ENCODE measurements around the gene IL15RA. TPM values are rescaled to one million over a fixed set of nuclear protein-coding genes. Genes with fewer than 3 reads are reported as not detected.
"Not testable (repeated sequence)": the region's sequence is repeated elsewhere in the genome, so short reads cannot be mapped to it uniquely, and the experiment has no call there.

The IL15RA gene
- total RNA-seq, 1 donor from 2014 or later = 24.4 TPM

DNA sequence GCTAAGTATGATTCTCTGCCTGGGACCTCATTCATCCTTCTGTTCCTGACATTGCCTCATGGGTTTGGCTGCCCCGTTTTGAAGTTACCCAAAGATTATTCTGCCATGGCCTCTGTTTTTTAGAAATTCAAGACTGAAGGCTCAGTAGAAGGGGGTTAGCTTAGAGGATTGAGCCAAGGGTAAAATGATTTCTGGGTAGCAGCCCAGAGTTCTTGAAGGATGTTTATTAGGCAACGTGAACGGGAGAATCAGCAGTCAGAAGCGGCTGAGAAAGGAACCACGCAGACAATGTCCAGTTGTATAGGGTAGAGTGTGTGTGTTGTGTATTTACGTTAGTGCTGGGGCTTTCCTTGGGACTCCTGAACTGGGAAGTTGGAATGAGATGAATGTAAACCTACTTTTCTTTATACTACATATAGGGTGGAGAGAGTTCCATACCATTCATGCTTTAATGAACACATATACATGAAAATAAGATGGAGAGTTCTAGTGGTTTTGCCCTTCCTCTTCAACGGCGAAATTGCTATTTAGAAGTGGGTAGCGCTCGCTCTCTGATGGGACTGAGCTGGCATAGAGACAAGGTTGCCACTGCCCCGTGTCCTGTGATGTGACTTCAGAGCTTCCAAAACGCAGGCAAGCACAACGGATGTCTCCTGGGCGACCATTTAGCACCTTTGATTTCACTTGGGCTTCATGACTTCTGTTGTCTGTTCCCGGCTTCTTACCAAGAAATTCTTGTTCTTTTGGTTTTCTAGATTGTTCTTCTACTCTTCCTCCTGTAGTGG, 35.0 kb upstream of the IL15RA start:
- peaks cover 43% of the 10 kb centered on the region for H3K4me1 Mint-ChIP-seq
- no peaks in the 10 kb centered on the region for H3K27me3 Mint-ChIP-seq
- no peak overlapping the region for H3K4me3 Mint-ChIP-seq
- DNase-seq = peak; percentile 52
- peaks cover 67% of the 10 kb centered on the region for H3K36me3 Mint-ChIP-seq (ENCODE audit: low read depth)
- H3K9me3 Mint-ChIP-seq = peaks cover 3% of the 10 kb centered on the region
- H3K27ac Mint-ChIP-seq = peak overlapping the region; percentile 67
- intact Hi-C loops (cut with micrococcal nuclease) = loop anchor here (5.0 kb wide), 1 partner anchor 40 kb away; no protein-coding TSS in a partner anchor

DNA sequence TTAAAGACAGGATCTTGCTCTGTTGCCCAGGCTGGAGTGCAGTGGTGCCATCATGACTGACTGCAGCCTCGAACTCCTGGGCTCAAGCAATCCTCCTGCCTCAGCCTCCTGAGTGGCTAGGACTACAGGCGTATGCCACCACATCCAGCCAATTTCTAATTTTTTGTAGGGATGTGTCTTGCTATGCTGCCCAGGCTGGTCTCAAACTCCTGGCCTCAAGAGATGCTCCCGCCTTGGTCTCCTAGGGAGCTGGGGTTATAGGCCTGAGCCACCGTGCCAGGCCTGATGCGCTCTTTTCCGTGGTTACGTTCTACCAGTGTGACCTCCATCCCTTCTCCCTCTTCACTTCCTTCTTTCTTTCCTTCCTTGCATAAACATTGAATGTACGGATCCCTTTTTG, 34.2 kb upstream of the IL15RA start:
- no peak overlapping the region for H3K4me3 Mint-ChIP-seq
- intact Hi-C loops (cut with micrococcal nuclease) = loop anchor here (5.0 kb wide), 1 partner anchor 41 kb away; no protein-coding TSS in a partner anchor

DNA sequence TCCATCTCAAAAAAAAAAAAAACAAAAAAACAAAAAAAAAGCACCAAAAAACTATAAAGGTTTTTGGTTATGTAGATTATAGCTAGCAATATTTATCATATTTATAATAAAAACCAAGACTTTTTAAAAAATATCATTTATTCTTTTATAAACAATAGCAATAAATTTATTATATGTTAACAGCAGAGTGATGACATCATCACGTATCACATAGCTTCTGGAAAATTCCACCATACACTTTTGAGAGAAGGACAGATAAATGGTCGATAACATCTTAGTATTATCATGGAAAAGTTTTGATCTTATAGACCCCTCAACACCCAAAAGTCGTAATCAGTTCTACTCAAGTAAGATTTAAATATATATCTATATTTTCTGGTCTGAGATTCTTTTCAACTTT, 33.2 kb upstream of the IL15RA start:
- H3K27ac Mint-ChIP-seq = no peak overlapping the region
- peaks cover 3% of the 10 kb centered on the region for H3K9me3 Mint-ChIP-seq
- H3K36me3 Mint-ChIP-seq (ENCODE audit: low read depth) = peaks cover 59% of the 10 kb centered on the region
- intact Hi-C loops (cut with micrococcal nuclease) = loop anchor here (5.0 kb wide), 1 partner anchor 42 kb away; no protein-coding TSS in a partner anchor
- no peak for DNase-seq
- H3K4me1 Mint-ChIP-seq = peaks cover 34% of the 10 kb centered on the region
- H3K27me3 Mint-ChIP-seq = no peaks in the 10 kb centered on the region
- no peak overlapping the region for H3K4me3 Mint-ChIP-seq

More for the DNA sequence above, 34.2 kb upstream of the IL15RA start:
- DNase-seq = peak; percentile 52
- H3K36me3 Mint-ChIP-seq (ENCODE audit: low read depth) = peaks cover 65% of the 10 kb centered on the region
- peaks cover 3% of the 10 kb centered on the region for H3K9me3 Mint-ChIP-seq
- peaks cover 40% of the 10 kb centered on the region for H3K4me1 Mint-ChIP-seq
- peak overlapping the region; percentile 67 for H3K27ac Mint-ChIP-seq
- no peaks in the 10 kb centered on the region for H3K27me3 Mint-ChIP-seq

DNA sequence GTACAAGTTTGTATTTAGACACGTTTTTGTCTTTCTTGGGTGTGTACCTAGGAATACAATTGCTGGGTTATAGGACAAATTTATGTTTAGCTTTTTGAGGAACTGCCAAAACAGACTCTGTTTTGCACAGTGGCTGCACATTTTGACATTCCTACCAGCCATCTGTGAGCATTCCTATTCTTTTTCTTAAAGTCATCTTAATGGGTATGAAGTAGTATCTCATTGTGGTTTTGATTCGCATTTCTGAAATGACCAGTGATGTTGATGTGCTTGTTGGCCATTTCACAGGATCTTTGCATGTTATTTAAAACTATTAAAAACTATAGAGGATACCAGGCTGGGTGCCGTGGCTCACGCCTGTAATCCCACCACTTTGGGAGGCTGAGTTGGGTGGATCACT, 32.6 kb upstream of the IL15RA start:
- no peak for DNase-seq
- peaks cover 28% of the 10 kb centered on the region for H3K4me1 Mint-ChIP-seq
- H3K27me3 Mint-ChIP-seq = no peaks in the 10 kb centered on the region
- intact Hi-C loops (cut with micrococcal nuclease) = loop anchor here (1.0 to 5.0 kb wide), 2 partner anchors 34 to 42 kb away; no protein-coding TSS in a partner anchor
- peaks cover 3% of the 10 kb centered on the region for H3K9me3 Mint-ChIP-seq
- H3K27ac Mint-ChIP-seq = peak overlapping the region; percentile 67
- H3K36me3 Mint-ChIP-seq (ENCODE audit: low read depth) = peaks cover 54% of the 10 kb centered on the region
- H3K4me3 Mint-ChIP-seq = peak overlapping the region; percentile 31

DNA sequence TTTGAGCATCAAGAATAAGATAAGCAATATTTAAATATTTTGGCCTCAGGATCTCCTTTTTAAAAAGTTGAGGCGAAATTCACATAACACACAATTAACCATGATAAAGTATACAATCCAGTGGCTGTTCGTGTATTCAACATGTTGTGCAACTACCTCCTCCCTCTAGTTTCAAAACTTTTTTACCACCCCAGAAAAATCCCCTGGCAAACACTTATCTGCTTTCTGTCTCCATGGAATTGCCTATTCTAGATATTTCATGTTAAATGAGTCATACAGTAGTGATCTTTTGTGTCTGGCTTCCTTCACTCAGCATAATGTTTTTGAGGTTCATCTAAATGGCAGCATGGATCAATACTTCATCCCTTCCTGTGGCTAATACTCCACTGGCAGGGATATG, 31.8 kb upstream of the IL15RA start:
- Mint-ChIP-seq H3K4me3 (no peak overlapping the region), H3K4me1 (peaks cover 20% of the 10 kb centered on the region), H3K27me3 (no peaks in the 10 kb centered on the region), H3K27ac (peak overlapping the region; percentile 67), H3K36me3 (ENCODE audit: low read depth) (peaks cover 46% of the 10 kb centered on the region), H3K9me3 (peaks cover 3% of the 10 kb centered on the region)
- DNase-seq = no peak
- intact Hi-C loops (cut with micrococcal nuclease) = loop anchor here (1.0 kb wide), 1 partner anchor 33 kb away; no protein-coding TSS in a partner anchor

DNA sequence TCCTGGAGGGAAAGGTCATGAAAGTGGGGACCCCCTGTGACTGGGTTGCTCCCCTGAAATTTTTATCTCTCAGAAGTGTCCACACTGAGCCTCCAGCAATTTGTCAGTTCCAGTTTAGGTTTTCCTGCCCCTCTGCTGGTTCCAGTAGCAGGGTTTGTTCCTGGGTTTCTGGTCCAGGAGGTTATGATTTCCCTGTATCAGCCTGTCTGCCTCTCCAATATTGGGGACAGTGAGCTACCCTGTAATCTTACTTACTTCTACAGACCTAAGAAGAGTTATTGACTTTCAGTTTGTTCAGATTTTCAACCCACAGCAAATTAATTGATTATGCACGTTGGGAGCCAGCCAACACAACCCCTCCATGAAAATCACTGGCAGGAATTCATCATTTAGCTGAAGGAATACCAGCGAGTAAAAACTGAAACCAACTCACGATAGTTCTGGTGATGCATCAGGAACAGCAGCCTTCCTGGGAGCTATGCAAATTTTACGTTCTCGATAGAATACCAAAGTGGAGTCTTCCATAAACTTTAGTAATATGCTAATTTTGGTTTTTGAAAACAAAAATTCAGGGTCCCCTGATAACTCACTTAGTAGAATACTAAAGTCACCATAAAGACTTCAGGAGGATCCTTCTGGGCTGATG, 31.3 kb upstream of the IL15RA start:
- Mint-ChIP-seq H3K27ac (no peak overlapping the region), H3K9me3 (peaks cover 3% of the 10 kb centered on the region), H3K27me3 (no peaks in the 10 kb centered on the region), H3K4me3 (no peak overlapping the region), H3K36me3 (ENCODE audit: low read depth) (peaks cover 42% of the 10 kb centered on the region), H3K4me1 (peaks cover 22% of the 10 kb centered on the region)
- no peak for DNase-seq
- intact Hi-C loops (cut with micrococcal nuclease) = loop anchor here (1.0 kb wide), 1 partner anchor 32 kb away; no protein-coding TSS in a partner anchor

DNA sequence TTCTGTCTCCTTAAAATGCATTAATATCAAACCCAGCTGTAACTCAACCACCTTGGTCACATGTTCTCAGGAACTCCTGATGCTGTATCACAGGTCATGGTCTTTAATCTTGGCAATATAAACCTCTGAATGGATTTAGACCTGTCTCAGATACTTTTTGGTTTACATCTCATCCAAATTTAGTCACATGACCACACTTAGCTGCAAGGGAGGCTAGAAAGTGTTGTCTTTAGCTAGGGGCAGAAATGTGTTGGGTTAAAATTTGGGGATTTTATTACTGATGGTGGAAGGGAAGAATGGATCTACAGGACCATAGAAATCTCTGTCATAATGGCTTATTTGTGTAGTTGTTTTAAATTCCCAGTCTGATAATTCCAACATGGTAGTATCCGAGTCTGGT, 29.6 kb upstream of the IL15RA start:
- no peak overlapping the region for H3K27ac Mint-ChIP-seq
- DNase-seq = no peak
- intact Hi-C loops (cut with micrococcal nuclease) = no loop called here
- H3K36me3 Mint-ChIP-seq (ENCODE audit: low read depth) = peaks cover 29% of the 10 kb centered on the region
- peaks cover 27% of the 10 kb centered on the region for H3K4me1 Mint-ChIP-seq
- H3K4me3 Mint-ChIP-seq = no peak overlapping the region
- H3K9me3 Mint-ChIP-seq = peaks cover 3% of the 10 kb centered on the region
- no peaks in the 10 kb centered on the region for H3K27me3 Mint-ChIP-seq

DNA sequence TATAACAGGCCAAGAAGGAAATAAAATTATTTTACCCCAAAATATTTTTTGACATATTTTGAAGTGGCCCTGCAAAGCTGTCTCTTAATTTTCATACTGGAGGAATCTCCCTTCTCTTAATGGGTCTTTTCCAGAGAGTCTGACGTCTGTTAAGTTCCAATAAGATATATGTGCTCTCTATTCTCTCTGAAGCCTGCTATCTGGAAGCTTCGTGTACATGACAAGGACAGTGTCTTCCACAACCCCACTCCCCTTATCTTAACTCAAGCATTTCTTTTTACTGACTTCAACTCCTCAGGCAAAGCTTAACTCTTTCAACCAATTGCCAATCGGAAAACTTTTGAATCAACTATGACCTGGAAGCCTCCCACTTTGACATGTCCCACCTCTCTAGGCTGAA, 29.2 kb upstream of the IL15RA start:
- no peak overlapping the region for H3K4me3 Mint-ChIP-seq
- peaks cover 24% of the 10 kb centered on the region for H3K36me3 Mint-ChIP-seq (ENCODE audit: low read depth)
- intact Hi-C loops (cut with micrococcal nuclease) = no loop called here
- no peaks in the 10 kb centered on the region for H3K27me3 Mint-ChIP-seq
- DNase-seq = no peak
- H3K9me3 Mint-ChIP-seq = peaks cover 3% of the 10 kb centered on the region
- peaks cover 27% of the 10 kb centered on the region for H3K4me1 Mint-ChIP-seq
- H3K27ac Mint-ChIP-seq = no peak overlapping the region

DNA sequence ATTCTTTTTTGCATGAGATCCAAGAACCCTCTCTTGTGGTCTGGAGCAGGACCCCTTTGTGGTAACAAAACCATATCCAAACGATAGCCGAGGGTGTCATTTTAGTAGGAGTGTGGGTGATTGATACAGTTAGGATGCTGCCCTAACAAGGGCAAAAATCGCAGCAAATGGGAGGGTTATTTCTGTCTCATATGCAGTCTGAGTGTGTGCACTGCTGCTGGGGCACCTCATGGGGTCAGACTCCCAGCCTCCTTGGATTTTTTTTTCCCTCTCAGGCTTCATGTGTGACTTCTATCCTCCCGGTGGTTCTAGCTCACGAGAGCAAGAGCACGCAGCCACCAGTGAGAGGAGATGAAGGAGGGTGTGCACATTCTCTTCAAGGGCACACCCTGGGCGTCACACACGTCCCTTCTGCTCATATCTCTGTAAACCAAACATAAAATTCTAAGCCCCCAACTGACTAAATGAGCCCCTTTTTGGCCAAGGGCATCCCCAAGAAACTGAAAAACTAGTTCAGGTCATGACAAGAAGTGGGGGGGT, 28.6 kb upstream of the IL15RA start:
- peaks cover 30% of the 10 kb centered on the region for H3K4me1 Mint-ChIP-seq
- H3K36me3 Mint-ChIP-seq (ENCODE audit: low read depth) = peaks cover 18% of the 10 kb centered on the region
- intact Hi-C loops (cut with micrococcal nuclease) = no loop called here
- no peak overlapping the region for H3K27ac Mint-ChIP-seq
- H3K9me3 Mint-ChIP-seq = peaks cover 3% of the 10 kb centered on the region
- DNase-seq = no peak
- no peaks in the 10 kb centered on the region for H3K27me3 Mint-ChIP-seq
- no peak overlapping the region for H3K4me3 Mint-ChIP-seq

DNA sequence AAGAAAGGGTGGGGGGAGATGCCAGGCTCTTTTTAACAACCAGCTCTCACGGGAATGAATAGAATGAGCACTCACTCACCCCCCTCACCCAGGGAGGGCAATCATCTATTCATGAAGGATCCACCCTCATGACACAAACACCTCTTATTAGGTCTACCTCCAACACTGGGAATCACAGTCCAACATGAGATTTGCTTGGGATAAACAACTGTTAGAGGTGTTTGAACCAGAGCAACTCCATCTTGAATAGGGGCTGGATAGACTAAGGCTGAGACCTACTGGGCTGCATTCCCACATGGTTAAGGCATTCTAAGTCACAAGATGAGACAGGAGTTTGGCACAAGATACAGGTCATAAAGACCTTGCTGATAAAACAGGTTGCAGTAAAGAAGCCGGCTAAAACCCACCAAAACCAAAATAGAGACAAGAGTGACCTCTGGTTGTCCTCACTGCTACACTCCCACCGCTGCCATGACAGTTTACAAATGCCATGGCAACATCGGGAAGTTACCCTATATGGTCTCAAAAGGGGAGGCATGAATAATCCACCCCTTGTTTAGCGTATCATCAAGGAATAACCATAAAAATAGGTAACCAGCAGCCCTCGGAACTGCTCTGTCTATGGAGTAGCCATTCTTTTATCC, 27.9 kb upstream of the IL15RA start:
- Mint-ChIP-seq H3K36me3 (ENCODE audit: low read depth) (peaks cover 17% of the 10 kb centered on the region), H3K4me1 (peaks cover 33% of the 10 kb centered on the region)
- DNase-seq; H3K9me3 Mint-ChIP-seq; intact Hi-C loops (cut with micrococcal nuclease); H3K27me3 Mint-ChIP-seq; H3K4me3 Mint-ChIP-seq; H3K27ac Mint-ChIP-seq: not testable (repeated sequence)

DNA sequence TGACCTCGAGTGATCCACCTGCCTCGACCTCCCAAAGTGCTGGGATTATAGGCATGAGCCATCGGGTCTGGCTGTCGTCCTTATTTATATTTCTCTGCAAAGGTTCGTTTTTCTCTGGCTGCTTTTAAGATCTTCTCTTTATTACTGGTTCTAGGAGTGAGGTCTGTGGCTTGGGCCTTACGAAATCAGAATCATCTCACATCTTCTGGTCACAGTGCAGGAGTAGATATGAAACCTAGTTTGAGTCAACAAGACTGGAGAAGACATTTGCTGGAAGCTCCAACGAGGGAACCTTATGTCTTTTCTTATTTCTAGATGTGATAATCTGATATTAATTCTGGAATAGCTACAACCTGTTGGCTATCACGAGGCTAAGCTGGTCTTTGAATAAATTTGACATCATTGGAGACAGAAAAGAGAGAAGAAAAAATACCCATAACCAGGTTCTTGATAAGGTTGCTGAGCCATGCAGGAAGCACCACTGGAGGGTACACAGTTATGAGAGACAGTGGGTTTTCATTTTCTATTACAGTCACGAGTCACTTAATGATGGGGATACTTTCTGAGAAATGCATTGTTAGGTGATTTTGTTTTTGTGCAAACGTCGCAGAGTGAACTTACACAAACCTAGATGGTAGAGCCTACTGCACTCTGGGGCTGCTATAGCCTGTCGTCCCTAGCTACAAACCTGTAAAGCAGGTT, 25.6 kb upstream of the IL15RA start:
- Mint-ChIP-seq H3K4me1 (peaks cover 23% of the 10 kb centered on the region), H3K9me3 (no peaks in the 10 kb centered on the region), H3K4me3 (no peak overlapping the region), H3K27me3 (peaks cover 11% of the 10 kb centered on the region), H3K27ac (peak overlapping the region; percentile 80), H3K36me3 (ENCODE audit: low read depth) (peaks cover 9% of the 10 kb centered on the region)
- intact Hi-C loops (cut with micrococcal nuclease) = no loop called here
- no peak for DNase-seq

DNA sequence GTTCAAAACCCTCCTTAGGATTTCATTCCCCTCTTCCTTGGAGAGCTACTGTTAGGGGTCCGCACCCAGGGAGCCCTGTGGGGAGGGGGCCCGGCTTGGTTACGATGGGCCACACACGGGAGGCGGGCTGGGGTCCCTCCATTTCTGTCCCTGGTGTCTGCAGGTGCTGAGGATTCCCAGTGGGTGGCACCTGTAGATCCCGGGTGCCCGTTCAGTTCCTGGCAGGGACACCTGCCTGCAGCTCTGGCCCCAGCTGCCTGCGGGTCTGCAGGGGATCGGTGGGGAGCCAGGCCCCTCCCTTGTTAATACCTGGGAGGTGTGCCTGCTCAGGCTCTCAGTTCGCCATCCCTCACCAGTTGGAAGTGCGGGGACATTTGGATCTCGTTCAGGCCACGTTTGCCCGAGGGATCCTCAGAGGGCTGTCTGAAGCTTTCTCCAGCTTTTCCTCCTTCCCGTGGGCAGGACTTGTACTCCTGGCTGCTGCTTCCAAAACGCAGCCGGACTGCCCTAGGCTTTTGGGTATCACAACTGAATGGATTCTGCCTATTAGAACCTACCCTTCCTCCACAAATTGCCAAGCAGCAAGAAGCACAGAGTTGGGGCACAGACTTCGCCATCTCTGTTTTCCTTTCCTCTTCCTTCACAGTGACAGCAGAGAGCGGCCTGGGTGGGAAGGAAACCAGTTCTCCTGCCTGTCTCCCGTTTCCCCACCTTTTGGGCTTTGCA, 22.3 kb upstream of the IL15RA start:
- Mint-ChIP-seq H3K4me3 (no peak overlapping the region), H3K27me3 (peaks cover 24% of the 10 kb centered on the region), H3K4me1 (peaks cover 23% of the 10 kb centered on the region), H3K36me3 (ENCODE audit: low read depth) (no peaks in the 10 kb centered on the region), H3K9me3 (no peaks in the 10 kb centered on the region), H3K27ac (no peak overlapping the region)
- intact Hi-C loops (cut with micrococcal nuclease) = no loop called here
- no peak for DNase-seq

DNA sequence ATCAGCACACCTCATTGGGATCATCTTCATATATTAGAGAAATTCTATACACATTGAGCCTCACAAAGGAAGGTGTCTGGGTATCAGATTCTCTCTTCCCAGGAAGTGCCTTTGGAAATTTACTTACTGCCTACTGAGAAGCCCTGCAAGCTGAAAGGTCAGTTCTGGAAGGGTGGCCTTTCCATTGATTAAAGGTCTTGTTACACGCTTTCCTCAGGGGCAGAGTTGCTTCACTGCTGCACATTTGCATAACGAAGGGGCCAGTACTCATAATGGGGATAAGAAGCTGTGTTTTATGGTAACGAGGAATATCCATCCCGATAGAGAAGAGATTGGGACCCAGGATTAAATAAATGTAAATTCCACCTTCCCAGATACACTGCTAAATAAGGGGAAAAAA, 19.4 kb upstream of the IL15RA start:
- Mint-ChIP-seq H3K36me3 (ENCODE audit: low read depth) (peaks cover 7% of the 10 kb centered on the region), H3K4me3 (no peak overlapping the region), H3K27me3 (peaks cover 34% of the 10 kb centered on the region), H3K9me3 (peaks cover 9% of the 10 kb centered on the region), H3K27ac (no peak overlapping the region), H3K4me1 (peaks cover 8% of the 10 kb centered on the region)
- intact Hi-C loops (cut with micrococcal nuclease) = no loop called here
- no peak for DNase-seq
